ENCODE measurements around the gene ARMC3.
"Not testable (repeated sequence)": the region's sequence is repeated elsewhere in the genome, so short reads cannot be mapped to it uniquely, and the experiment has no call there.

- TF ChIP-seq CTCF (conservative IDR thresholded peaks at IDR 0.05 in 1 of 2, IDR thresholded peaks at IDR 0.05 in 1 of 2; ENCODE audit: extremely low read depth in 1 of 2, insufficient read depth in 1 of 2, low read depth in 1 of 2, low read length in 2 of 2); EZH2 (IDR thresholded peaks at IDR 0.05; ENCODE audit: borderline replicate concordance, low read length): not testable (repeated sequence)
Measured at GRCh38 chr10:23064813-23065114, 136.9 kb downstream of the ARMC3 start.

Data from mammary epithelial cell (primary cell).